ENCODE data around the gene DRD1.
"Not testable (repeated sequence)": the region's sequence is repeated elsewhere in the genome, so short reads cannot be mapped to it uniquely, and the experiment has no call there.

DRD1 gene

GRCh38 chr5:175466700-175467318 is 22.8 kb upstream of the DRD1 start:
- no peak for DNase-seq

- DNase-seq: no peak
Measured at GRCh38 chr5:175465282-175465681, 21.3 kb upstream of the DRD1 start.

GRCh38 chr5:175464942-175465233 is 20.9 kb upstream of the DRD1 start:
- no peak for DNase-seq

DNA sequence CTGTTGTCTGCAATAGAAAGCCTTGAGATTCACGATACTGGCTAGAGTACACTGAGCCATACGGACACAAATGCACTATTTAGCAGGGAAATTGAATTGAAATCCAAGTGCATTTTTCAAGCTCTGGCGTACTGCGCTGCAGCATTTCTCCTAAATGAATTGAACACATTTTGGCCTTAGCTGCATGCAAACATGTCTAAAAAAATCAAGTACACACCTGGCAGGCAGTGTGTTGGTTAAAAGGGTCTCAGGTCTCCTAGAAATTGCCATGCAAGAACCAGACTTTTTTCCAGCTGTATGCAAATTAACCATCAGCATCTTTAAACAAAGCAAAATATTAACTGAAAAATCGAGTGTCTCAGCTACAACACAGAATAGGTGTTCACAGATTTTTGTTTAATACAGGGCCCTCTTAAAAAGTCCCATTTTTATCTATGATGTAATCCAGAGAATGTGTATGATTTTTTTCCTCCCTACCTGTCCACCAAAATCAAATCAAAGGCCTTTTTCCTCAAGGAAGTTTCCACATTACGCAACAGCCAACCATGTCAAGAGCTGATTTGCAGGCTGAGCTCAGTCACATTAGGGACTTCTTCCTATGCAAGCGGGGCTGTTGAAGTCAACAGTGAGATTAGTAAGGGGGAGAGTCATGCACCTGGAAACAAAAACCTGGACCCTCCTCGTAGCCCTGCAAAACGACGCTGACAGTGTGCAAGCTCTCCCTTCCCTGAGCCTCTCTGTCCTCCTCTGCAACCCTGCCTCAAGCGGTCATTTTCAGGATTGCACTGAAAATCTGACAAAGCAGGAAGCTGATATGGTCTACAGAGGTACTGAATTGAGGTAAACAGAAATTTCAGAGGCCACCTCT is 20.3 kb upstream of the DRD1 start:
- peak; percentile 34 for DNase-seq

- DNase-seq: no peak
Measured at GRCh38 chr5:175463641-175464040, 19.7 kb upstream of the DRD1 start.

DNA sequence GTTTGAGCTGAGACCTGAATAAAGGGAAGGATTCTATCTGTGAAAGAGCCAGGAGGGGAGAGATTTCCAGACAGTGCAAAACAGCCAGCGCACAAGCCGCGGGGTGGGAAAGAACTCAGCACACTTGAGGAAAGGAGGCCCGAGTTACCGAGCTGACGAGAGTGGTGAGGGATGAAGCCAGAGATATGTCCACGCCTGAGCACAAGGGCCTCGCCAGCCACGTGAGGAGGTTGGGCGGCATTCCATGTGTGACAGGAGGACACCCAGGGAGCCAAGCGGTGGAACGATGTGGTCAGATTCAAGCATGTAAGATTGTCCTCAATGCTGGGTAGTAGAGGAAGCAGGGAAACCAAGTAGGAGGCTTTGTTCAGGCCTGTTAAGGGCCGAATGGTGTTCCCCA is 17.4 kb upstream of the DRD1 start:
- no peak for DNase-seq

- DNase-seq: no peak
Measured at GRCh38 chr5:175460552-175460951, 16.6 kb upstream of the DRD1 start.

- no peak for DNase-seq
Measured at GRCh38 chr5:175460126-175460525, 16.1 kb upstream of the DRD1 start.

DNA sequence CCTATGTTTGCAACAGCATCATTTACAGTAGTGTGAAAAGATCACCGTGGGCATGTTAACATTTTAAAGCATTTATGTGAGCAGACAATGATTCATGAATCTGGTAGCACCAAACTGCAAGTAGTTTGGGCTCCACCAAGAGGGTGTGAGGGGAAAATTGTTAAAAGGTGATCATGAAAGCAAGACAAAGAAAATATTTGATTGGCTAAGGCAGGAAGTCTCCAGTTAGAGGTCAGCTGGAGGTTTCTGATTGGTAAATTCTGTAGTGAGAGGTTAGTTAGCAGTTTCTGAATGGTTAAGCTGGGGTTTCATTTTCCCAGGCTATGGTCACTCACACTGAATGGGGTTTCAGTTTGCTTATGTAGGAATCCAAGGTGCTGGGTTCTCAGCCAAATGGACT is 13.5 kb upstream of the DRD1 start:
- no peak for DNase-seq

DNA sequence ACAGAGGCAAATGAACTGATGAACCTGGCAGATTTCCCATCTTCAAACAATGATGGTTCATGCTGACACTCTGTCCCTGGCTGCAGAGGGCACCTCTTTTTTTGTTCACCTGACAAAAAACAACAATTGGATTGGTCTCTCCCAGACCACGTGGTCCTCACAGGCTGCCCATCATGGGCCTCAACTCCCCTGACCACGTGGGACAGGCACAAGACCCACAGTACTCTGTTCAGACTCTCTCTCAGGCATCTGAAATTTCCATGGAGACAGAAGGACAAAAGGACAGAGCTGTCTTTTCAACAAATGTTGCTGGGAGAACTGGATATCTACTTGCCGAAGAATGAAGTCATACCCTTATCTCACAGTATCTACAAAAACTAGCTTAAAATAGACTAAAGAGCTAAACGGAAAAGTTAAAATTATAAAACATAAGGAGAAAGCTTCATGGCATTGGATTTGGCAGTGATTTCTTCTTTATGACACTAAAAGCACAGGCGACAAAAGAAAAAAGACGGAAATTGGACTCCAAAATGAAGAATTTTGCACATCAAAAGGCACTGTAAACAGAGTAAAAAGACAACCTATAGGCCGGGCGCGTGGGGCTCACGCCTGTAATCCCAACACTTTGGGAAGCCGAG is 12.2 kb upstream of the DRD1 start:
- DNase-seq: no peak

DNA sequence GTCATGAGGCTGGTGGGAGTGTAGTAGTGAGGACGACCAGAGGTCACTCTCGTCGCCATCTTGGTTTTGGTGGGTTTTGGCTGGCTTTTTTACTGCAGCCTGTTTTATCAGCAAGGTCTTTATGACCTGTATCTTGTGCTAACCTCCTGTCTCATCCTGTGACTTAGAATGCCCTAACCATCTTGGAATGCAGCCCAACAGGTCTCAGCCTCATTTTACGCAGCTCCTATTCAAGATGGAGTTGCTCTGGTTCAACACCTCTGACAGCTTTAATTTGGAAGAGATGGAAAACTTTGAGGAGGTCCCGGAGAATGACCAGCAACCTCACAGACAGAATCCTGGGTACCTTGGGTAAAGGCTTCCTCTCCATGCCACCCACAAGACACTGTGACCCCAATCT is 10.4 kb upstream of the DRD1 start:
- DNase-seq: not testable (repeated sequence)

- DNase-seq: no peak
Measured at GRCh38 chr5:175452166-175452565, 8.2 kb upstream of the DRD1 start.

DNA sequence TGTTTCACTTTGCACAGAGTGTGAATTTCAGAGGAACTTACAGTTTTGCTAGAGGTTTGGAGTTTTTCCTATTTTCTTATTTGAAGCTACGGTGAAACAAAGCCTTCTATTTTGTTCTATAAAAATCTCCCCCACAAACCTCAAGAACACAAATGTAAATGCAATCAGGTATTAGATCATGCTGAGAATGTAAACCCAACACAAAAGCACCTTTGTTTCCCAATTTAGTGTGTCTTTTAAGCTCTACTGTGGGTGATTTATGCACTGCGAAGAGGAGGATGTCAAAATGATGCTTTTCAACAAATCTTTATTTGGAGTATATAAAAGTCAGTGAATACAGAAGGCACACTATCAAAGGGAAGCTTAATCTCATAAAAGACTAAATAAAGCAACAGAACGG is 4.3 kb upstream of the DRD1 start:
- DNase-seq: no peak

DNA sequence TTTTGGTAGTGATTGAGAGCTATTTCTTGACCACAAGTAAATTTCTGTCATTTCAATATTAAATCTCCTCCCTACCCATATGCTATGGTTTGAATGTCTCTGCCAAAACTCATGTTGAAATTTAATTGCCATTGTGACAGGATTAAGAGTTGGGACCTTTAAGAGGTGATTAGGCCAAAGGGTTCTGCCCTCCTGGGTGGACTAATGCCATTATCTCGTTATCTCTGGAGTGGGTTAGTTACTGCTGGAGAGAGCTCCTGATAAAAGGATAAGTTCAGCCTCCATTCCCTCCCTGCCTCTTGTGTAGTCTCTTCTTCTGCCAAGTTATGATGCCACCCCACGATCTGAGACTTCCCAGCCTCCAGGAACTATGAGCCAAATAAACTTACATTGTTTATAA is 3.6 kb upstream of the DRD1 start:
- DNase-seq: no peak

GRCh38 chr5:175446378-175446777 is 2.4 kb upstream of the DRD1 start:
- DNase-seq: not testable (repeated sequence)

DNA sequence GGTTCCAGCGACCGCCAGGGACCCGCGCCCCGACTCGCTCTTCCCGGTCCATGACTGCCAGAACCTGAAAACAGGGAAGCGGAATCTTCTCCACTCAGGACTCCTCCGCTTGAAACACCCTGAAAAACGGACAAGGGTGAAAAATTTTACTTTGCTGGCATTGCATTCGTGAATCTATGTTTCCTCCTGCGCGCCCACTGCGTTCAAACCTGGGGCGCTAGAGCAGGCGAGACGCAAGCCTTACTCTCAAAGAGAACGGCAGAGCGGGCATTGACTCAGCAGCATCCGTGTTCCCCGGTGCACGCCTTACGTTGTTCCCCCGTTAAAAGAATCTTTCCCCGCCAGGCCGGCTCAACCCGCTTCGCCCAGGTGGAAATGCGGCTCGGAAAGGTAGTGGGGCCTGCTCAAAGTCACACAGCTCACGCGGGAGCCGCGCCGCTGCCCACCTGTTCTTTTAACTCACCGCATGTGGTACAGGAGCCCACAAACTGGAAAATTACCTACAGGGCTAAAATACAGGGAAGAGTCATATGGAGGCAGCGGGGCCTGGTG is 999 bp upstream of the DRD1 start:
- DNase-seq: no peak

- DNase-seq: no peak
Measured at GRCh38 chr5:175443514-175444059, 395 bp downstream of the DRD1 start.

- no peak for DNase-seq
Measured at GRCh38 chr5:175438234-175438857, 5.6 kb downstream of the DRD1 start.

DNA sequence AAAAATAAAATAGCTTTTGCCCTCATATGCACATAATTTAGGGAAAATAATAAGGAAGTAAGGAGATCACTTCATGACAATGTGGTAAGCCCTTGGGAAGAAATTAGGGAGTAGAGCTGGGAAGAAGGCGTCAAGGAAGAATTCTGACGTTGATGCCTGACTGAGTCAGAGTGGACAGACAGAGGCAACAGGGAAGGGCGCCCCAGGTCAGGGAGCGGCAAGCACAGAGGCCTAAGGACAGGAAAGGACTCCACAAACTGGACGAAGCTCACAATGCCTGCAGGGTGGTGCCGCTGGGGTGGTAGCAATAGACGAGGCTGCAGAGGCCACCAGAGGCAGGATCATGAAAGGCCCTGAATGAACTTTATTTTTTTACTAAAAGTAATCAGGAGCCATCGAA is 7.6 kb downstream of the DRD1 start:
- no peak for DNase-seq

DNA sequence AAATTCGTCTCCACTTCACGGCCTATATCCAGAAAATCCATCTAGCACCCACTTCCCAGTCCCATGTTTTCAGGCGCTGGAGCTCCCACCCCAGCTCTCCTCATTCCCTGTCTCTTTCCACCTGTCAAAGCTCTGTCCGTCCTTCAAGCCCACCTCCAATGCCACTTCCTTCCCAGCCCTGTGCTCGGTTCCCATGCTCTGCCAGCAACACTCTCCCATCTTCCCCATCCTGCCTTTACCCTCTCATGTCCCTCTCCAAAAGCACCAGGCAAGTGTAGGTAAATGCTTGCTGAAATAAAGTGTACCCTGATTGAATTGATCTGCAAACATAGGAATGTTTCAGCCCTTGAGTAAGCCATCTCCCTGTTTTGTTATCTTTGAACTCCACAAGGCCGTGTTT is 9.2 kb downstream of the DRD1 start:
- no peak for DNase-seq

DNA sequence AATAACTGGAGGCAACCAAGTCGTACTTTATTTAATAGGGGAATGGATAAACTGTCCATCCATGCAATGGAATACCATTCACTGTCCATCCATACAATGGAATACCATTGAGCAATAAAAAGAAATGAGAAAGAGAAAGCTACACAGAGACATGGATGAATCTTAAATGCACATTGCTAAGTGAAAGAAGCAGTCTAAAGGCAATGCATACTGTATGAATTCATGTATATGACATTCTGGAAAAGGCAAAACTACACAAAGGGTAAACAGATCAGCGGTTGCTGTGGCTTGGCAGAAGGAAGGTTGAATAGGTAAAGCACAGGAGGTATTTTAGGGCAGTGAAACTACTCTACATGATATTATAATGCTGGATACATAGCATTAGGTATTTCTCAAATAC is 16.2 kb downstream of the DRD1 start:
- DNase-seq: no peak

GRCh38 chr5:175424594-175424993 is 19.4 kb downstream of the DRD1 start:
- DNase-seq: not testable (repeated sequence)

DNA sequence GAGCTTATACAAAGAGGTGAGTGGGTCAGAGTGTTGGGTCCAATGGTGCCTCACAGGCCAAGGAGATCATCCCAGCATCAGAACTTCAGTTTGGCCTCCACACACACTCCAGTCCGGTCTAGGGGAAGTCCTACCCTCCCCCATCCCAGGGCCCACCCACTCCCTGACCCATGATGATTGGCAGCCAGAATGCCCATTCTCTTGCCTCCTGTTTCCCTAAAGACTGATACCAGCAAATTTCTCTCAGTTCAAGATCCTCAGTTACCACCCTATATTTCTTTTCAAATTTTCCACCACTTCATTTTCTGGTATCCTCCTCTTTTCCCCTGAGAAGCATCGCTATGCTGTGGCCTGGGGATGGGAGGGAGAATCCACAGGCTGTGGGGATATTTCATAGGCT is 21.9 kb downstream of the DRD1 start:
- no peak for DNase-seq

Data from CD4-positive, alpha-beta T cell treated with Interferon gamma for 1 hour (primary cell).